ENCODE data around the gene TMEM14C.
"Not testable (repeated sequence)": the region's sequence is repeated elsewhere in the genome, so short reads cannot be mapped to it uniquely, and the experiment has no call there.

TMEM14C gene

DNA sequence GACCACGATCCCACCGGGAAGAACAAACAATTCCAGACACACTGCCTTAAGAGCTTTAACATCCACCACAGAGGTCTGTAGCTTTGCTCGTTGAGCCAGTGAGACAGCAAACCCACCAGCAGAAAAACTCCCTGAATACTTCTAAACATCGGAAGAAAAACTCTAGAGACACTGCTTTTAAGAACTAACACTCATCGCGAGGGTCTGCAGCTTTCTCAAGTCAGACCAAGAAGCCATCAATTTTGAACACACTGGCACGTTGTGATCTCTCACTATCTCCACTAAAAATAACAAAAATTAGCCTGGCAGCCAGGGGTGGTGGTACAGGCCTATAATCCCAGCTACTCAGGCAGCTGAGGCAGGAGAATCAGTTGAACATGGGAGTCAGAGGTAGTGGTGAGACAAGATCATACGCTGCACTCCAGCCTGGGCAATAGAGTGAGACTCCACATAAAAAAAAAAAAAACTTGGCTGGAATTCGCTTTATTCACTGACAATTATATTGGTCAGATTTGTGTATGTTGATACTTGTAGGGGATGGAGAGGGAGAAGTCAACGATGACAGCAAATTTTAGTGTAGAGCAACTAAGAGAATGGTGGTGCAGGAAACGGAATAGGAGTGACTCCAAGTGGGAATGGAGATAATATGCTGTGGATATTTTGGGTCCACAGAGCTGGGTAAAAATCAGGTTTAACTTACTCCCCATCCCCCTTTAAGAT is 860 bp upstream of the TMEM14C start:
- DNase-seq = no peak

DNA sequence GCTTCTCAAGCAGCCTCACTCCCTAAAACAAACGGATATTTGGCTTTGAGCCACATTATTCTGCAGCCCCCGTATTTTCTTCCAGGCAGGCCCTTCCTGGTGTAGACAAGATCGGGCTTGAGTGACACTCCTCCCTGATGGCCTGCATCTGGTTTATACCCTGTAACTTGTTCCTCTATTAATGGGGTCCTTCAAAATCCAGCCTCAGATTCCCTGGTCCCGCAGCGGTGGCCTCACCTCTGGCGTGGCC is 375 bp upstream of the TMEM14C start:
- DNase-seq = no peak

DNA sequence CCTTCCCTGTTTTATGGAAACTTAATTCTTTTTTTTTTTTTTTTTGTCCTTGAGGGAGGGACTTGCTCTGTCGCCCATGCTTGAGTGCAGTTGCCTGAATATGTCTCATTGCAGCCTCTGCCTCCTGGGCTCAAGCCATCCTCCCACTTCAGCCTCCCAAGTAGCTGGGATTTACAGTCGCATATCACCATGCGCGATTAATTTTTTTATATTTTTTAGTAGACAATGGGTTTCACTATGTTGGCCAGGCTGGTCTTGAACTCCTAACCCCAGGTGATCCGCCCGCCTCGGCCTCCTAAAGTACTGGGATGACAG is 654 bp downstream of the TMEM14C start:
- no peak for DNase-seq

DNA sequence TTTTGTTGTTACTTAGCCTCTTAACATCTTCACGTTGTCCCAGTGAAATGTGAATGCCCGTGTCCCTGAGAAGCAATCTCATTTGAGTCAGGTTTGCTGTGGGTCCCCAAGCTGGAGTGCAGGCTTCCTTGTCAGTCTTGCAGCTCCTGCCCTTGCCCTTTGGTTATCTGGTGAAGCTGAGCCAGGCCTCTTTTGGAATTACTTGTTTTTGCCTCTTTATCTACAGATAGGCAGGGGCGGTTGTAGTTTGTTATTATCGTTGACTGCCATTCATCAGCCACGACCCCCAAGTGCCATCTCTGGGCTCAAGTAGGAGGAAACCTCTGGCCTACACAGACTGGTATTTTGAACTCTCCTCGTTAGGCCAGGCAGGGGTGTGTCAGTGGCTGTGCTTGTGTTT is 2.2 kb downstream of the TMEM14C start:
- no peak for DNase-seq

DNA sequence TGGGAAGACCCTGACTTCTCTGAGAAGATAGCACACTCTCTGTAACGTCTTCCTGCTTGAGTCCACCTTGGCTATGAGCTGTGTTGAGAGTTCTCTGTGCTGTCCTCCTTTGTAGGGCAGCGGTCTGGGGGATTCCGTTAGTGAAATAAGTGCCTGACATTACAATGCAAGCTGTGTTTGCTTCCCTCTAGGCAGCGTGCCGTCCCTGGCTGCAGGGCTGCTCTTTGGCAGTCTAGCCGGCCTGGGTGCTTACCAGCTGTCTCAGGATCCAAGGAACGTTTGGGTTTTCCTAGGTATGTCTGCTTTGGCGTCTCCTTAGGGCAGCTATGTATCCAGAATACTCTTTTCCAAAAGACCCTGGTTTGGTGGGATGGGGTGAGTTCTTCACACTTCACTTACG is 2.8 kb downstream of the TMEM14C start:
- DNase-seq = no peak

DNA sequence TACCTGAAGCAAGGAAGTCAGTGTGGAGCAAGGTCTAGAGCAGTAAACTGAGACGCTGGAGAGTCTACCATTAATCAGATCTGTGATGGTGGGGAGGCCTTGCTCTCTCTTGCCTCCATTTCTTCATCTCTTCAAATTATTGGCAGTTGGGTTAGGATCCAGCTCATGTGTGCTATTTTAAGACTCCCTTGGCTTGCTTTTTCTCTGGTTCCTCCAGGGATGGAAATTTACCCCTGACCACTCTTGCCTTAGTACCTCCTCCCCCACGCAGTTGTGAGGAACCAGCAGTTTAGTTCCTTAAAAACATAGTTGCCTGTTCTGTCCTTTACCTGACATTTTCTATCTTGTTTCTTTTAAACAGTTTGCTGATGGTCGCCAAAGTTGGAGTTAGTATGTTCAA is 7.4 kb downstream of the TMEM14C start:
- DNase-seq = peak; percentile 23

DNA sequence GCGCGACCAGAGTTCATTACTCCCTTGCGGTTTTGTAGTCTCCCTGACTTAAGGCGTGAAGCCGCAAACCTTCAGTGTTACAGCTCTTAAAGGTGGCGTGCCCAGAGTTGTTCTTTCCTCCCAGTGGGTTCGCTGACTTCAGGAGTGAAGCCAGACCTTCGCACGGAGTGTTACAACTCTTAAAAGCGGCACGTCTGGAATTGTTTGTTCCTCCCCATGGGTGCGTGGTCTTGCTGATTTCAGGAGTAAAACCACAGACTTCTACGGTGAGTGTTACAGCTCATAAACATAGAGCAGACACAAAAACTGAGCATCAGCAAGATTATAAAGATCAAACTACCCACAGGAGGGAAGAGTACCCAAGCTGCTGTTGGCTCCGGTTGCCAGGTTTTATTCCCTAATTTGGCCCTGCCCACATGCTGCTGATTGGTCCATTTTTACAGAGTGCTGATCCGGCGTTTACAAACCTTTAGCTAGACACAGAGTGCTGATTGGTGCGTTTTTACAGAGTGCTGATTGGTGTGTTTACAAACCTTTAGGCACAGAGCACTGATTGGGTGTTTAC is 10.4 kb downstream of the TMEM14C start:
- DNase-seq = no peak

DNA sequence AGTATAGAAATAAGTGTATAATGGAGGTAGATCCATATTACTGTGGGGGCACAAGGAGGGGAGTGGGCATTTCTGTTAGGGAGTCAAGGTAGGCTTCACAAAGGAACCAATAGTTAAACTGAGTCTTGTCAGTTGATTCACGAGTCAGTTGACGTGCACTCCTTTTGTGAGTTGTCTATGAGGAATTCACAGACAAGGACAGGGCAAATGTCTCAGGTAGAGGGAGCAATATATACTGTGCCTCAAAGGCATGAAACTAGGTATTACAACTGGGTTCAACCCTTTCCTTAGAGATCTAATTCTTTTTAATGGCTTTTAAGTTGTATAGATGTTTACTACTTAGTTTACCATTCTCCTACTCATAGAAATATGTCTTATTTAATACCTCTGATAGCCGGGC is 11.0 kb downstream of the TMEM14C start:
- no peak for DNase-seq

DNA sequence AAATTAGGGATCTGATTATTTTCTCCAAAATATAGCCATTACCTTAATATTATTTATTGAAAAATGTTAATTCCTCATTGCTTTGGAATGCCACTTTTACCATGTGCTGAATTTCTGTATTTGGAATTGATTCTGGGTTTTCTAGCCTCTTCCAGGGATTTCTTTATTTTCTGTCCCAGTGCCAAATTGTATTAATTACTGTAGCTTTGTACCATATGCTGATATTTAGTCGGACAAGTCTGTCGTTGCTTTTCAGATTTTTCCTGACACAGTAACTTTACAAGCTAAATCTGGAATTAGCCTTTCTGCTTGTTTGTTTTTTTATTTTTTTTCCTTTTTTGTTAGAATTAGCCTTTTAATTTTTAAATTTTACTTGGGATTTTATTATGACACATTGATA is 13.9 kb downstream of the TMEM14C start:
- no peak for DNase-seq

DNA sequence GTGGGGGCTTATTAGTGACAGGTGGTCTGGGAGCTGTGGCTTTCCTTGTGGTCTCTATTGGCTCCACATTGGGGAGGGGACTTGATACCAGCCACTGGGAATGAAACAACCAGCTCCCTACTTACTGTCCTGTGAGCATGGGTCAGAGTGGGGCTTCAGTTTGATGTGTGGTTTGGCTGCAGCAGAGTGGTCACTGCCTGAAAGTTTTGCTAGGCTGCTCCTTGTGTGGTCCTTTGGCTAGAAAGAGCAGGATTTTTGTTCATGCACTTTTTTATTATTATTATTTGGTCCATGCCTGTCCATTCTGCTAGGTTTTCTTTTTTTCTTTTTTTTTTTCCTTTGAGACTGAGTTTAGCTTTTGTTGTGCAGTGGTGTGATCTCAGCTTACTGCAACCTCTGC is 17.2 kb downstream of the TMEM14C start:
- DNase-seq = no peak

DNA sequence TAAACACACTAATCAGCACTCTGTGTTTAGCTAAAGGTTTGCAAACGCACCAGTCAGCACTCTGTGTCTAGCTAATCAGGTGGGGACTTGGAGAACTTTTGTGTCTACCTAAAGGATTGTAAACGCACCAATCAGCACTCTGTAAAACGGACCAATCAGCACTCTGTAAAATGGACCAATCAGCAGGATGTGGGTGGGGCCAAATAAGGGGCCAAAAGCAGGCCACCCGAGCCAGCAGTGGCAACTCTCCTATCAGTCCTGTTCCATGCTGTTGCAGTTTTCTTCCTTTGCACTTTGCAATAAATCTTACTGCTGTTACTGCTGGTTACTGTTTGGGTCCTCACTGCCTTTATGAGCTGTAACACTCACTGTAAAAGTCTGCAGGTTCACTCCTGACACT is 18.8 kb downstream of the TMEM14C start:
- DNase-seq = not testable (repeated sequence)

DNA sequence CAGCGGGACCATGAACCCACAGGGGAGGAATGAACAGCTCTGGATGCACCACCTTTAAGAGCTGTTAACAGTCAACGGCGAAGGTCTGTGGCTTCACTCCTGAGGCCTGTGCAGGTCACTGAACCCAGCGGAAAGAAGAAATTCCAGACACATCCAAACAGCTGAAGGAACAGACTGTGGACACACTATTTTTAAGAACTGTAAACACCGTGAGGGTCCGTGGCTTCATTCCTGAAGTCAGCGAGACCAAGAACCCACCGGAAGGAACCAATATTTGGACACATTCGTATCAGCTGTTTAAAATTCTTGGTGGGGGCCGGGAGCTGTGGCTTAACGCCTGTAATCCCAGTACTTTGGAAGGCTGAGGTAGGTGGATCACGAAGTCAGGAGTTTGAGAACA is 19.4 kb downstream of the TMEM14C start:
- no peak for DNase-seq

DNA sequence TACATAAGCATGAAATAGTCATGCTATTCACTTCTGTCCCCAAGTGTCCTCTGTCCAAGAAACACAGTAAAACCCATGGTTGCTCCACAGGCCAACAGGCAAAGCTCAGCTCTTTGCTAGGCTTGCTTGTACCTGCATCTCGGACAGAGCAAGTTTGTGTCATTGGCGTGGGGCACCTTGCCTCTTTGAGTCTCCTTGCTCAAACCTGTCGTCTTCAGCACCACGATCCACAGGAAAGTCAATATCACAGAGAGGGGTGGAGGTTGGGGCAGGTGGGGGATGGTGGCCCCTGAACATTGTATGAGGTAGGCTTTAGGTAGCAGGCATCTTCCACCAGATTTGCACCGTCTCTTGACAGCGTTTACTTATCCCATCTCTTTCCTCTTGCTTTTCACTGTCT is 20.6 kb downstream of the TMEM14C start:
- DNase-seq = no peak

DNA sequence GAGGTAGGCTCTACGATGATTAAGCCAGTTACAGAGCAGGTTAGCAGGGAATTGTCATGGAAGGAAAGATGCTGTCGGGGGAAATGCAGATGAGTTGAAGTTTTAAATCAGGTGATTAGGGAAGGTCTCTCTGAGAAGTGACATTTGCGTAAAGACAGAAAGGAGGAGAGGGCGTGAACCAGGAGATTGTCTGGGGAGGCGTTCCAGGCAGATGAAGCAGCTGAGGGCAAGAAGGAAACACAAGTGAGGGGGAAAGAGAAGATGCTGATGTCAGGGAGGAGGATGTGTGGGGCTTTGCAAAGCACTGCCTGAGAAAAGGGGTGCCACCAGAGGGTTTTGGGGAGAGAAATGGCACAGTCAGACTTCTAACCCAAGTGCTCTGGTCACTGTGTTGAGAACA is 22.2 kb downstream of the TMEM14C start:
- no peak for DNase-seq

DNA sequence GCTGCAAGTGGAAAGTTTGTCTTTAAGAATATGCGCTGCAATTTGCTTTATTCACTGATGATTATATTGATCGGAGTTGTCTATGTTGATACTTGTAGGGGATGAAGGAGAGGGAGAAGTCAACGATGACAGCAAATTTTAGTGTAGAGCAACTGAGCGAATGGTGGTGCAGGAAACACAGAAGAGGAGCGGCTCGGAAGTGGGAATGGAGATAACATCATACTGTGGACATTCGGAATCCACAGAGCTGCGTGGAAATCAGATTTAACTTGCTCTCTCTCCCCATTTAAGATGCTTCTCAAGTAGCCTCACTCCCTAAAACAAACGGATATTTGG is 24.0 kb downstream of the TMEM14C start:
- DNase-seq = no peak

DNA sequence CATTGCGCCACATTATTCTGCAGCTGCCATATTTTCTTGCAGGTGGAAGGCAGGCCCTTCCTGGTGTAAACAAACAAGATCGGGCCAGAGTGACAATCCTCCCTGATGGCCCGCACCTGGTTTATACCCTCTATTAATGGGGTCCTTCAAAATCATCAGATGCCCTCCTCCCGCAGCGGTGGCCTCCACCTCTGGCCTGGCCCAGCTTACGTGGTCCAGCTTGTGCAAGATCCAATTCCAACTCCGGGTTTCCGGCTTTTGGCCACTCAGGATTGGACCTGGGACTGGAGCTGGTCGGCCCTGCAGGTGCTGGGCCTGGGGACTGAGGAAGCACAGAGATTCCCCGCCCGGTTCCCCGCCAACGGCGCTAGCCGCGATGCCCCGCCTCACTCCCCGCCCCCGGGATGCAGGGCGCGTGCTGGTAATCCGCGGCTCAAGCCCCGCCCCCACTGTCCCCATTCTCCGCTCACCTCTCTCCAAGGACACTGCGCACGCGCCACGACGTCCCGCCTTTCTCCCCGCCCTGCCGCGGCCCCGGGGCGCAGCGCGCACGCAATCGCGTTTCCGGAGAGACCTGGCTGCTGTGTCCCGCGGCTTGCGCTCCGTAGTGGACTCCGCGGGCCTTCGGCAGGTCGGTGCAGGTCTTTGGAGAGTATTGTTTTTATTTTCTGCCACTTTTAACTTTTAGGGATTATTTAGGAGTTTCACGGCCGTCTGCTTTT is 24.5 kb downstream of the TMEM14C start, which contains the start of gene TMEM14B:
TSS of gene TMEM14B (plus strand) at position 555 of the 722 bp plus-strand sequence. CDS start 1,441 bp downstream, outside the sequence.
- peak; percentile 97 for DNase-seq

DNA sequence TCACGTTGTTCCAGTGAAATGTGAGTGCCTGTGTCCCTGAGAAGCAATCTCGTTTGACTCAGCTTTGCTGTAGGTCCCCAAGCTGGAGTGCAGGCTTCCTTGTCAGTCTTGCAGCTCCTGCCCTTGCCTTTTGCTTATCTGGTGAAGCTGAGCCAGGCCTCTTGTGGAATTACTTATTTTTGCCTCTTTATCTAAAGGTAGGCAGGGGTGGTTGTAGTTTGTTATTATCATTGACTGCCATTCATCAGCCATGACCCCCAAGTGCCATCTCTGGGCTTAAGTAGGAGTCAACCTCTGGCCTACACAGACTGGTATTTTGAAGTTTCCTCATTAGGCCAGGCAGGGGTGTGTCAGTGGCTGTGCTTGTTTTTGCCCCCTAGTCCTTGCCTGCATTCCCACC is 26.9 kb downstream of the TMEM14C start:
- DNase-seq = no peak

DNA sequence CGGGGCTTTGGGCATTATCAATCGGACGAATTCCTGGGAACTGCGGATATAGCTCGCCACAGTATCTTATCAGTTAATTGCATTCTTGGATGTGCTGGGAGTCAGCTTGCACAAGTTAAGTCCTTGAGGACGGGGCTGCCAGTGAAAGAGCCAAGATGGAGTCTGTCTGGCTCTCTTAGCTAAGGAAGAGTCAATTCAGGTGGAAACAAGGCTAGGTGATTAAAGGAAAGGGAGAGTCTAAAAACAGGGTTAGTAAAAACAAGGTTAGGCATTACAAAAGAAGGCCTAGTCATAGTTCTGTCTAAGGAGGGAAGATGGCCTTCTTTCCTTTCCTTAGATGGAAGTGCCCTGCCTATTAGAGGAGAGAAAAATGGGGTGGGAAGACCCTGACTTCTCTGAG is 27.7 kb downstream of the TMEM14C start:
- not testable (repeated sequence) for DNase-seq

DNA sequence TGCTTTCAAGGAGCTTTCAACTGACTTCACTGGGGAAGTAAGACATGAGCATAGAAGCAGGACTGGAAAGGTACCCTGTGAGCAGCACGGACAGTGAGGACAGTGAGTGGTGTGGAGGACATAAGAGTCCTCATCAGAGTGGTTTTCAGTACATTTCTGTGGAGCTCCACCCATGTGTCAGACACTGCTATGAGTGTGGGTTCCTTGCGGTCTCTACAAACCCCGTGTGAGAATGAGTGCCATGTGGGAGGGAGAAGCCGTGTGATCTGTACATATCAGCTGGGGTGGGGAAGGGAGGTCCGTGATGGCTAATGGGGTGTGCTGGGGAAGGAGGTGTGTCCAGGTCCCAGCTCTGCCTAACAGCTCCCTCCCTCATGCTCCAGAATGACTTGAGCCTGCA is 28.9 kb downstream of the TMEM14C start:
- DNase-seq = not testable (repeated sequence)

DNA sequence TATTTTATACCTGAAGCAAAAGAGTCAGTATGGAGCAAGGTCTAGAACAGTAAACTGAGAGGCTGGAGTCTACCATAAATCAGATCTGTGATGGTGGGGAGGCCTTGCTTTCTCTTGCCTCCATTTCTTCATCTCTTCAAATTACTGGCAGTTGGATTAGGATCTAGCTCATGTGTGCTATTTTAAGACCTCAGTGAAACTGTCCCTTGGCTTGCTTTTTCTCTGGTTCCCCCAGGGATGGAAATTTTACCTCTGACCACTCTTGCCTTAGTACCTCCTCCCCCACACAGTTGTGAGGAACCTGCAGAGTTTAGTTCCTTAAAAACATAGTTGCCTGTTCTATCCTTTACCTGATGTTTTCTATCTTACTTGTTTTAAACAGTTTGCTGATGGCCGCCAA is 33.2 kb downstream of the TMEM14C start:
- no peak for DNase-seq

DNA sequence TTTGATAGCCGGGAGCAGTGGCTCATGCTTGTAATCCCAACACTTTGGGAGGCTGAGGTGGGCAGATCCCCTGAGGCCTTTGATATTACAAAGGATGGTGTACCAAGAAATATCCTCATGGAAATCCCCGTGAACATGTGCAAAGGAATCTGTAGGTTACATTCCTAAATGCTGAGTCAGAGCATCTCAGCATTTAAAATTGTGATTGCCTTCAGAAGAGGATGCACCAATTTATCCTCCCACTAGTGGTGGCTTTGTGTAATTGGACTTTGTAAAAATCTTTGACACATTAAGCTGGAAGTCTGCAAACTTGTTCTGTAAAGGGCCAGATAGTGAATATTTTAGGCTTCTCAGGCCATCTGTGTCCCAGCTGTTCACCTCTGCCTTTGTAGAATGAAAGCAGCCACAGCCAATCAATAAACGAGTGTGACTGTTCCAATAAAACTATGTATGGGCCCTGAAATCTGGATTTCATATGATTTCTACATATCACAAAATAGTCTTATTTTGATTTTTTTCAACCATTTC is 36.5 kb downstream of the TMEM14C start:
- no peak for DNase-seq

DNA sequence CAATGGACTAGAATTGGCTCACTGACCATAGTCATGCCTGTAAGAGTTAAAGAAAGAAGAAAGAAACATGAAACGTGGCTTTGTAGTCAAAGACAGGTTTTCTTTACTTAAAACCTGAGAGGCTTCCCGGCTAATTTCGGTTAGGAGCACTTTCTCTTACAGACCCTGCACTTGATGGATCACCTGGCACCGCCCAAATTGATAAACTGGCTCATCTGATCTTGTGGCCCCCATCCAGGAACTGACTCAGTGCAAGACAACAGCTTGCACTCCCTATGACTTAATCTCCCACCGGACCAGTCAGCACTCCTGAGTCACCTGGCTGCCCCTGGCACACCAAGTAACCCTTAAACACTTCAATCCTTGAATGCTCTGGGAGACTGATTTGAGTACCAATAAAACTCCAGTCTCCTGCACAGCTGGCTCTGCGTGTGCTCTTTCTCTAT is 37.0 kb downstream of the TMEM14C start:
- no peak for DNase-seq

DNA sequence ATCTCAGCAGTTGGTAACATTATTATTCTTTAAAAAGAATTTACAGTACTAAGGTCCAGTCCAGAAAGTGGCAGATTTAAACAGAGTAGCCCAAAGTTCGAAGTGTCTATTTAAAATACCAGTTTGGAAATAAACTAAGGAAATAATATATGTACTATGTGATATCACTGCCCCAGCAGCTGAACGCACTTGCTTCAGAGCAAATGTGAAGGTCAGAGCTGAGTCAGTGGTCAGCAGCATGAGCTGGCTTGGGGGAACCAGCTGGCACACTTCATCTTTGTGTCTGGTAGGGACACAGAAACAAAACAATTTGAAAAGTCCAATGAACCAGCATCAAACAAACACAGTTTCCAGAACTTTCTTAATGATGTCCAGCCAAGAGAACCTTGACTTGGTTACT is 40.1 kb downstream of the TMEM14C start:
- no peak for DNase-seq

DNA sequence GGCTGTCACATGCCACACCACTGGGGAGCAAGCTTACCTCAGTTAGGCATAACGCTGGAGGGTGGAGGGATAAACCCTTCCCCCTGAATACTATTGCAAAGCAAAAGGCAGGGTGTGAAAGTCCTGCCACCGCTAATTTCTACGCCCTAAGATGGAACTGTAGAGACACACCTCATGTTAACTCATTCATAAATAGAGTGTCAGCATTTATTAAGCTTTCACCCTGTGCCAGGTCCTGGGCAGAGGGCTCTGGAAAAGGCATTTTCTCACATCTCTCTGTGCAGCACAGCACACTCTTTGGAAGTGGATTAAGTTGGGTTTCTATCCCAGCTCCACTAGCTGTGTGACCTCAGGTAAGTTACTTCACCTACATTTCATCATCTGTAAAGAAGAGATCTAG is 46.5 kb downstream of the TMEM14C start:
- no peak for DNase-seq
